Kidney capillary endothelial cell (primary cell): ENCODE results near the gene SIGLEC14.
"Not testable (repeated sequence)": the region's sequence is repeated elsewhere in the genome, so short reads cannot be mapped to it uniquely, and the experiment has no call there.

Source experiments
- DNase-seq: peaks from one replicate; pipeline ENCODE4 v3.0.0-alpha.2; 2018; ENCODE audit warnings: low spot score

Gene SIGLEC14, protein sequence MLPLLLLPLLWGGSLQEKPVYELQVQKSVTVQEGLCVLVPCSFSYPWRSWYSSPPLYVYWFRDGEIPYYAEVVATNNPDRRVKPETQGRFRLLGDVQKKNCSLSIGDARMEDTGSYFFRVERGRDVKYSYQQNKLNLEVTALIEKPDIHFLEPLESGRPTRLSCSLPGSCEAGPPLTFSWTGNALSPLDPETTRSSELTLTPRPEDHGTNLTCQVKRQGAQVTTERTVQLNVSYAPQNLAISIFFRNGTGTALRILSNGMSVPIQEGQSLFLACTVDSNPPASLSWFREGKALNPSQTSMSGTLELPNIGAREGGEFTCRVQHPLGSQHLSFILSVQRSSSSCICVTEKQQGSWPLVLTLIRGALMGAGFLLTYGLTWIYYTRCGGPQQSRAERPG

DNA sequence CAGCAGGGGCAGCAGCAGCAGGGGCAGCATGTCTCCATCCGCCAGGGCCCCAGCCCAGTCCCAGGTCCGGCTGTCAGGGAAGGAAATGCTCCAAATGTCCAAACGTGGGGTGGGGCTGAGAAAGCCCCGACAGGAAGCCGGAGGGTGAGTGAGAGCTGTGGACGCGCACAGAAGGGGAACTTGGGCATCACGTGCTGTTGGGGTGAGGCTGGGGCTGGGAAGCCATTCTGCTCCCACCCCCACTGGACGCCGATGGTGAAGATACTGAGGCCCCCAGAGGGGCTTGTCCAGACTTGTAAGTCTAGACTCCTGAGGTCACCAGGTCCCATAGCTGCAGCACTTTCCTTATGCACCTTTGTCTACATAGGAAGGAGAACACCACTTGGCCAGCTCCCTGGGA lies at the start of gene SIGLEC14:
Gene SIGLEC14, minus strand, starts transcription at position 96 of the 400 bp plus-strand sequence. Its CDS starts 66 bp downstream, at position 30.
- not testable (repeated sequence) for DNase-seq

- no peak for DNase-seq
Measured at GRCh38 chr19:51695702-51696315, 49.2 kb upstream of the SIGLEC14 start.

DNA sequence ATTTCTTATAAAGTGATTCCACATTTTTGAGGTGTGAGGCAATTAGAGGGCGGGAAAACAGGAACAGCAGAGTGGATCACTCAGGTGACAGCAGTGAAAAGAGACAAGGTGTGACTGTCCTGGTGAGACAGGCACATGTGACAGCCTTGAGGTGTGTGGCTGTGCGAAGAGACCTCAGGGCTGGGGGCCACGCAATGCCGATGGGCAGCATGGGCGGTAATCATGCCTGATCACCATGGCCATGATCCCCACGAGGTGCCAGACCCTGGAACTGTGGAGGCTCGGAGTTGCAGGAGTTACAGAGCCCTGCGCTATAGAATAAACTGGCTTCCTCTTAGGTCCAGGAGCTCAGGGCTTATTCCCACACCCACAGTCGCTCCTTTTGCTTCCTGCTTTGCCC lies 48.5 kb upstream of the SIGLEC14 start:
- no peak for DNase-seq

DNA sequence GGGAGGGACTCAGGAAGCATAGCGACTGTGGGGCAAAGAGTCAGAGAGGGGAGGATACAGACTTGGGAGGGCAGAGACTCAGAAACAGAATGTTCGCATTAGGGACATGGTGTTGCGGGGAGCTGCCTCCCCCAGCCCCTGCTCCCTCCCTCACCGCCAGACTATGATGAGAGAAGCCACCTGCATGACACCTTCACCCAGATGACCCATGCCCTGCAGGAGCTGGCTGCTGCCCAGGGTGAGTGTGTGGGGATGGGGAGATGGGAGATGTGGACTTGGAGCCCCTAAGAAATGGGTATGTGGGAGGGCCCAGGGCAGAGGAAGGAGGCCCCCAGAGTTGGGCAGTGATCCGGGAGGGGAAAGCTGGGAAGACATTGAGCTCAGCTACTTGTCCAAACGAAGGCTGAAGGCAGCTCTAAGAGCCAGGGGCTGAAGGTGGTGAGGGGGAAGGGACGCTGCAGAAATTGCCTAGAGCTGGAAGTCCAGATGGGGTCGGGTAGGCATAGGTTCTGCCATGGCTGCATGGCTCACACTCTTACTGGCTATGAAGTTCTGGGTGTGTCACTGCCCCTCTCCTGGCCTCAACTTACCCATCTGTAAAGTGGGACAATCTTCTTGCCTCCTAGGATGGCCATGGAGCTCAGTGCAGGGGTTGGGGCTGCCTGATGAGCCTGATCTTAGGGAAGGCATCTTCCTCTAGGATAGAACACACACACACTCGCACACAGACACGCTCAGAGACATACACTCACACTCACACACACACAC lies 47.9 kb upstream of the SIGLEC14 start:
- DNase-seq: no peak

DNA sequence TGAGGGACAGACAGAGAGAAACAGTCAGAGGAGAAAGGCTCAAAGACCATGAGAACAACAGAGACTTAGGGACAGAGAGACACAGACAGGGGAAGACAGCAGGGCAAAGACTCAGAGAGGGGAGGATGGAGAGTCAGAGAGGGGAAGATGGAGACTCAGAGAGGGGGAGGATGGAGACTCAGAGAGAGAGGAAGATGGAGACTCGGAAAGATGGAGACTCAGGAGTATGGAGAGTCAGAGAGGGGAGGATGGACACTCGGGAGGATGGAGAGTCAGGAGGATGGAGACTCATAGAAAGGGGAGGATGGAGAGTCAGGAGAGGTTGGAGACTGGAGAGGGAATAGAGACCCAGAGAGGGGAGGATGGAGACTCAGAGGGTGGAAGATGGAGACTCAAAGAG lies 47.2 kb upstream of the SIGLEC14 start:
- no peak for DNase-seq

GRCh38 chr19:51693260-51693659 lies 46.6 kb upstream of the SIGLEC14 start, which contains the start of gene SPACA6:
TSS of gene SPACA6 (plus strand) at chr19:51693330. CDS start at chr19:51693527, 197 bp downstream.
- DNase-seq: no peak

- DNase-seq: no peak
Measured at GRCh38 chr19:51692468-51692867, 45.8 kb upstream of the SIGLEC14 start.

DNA sequence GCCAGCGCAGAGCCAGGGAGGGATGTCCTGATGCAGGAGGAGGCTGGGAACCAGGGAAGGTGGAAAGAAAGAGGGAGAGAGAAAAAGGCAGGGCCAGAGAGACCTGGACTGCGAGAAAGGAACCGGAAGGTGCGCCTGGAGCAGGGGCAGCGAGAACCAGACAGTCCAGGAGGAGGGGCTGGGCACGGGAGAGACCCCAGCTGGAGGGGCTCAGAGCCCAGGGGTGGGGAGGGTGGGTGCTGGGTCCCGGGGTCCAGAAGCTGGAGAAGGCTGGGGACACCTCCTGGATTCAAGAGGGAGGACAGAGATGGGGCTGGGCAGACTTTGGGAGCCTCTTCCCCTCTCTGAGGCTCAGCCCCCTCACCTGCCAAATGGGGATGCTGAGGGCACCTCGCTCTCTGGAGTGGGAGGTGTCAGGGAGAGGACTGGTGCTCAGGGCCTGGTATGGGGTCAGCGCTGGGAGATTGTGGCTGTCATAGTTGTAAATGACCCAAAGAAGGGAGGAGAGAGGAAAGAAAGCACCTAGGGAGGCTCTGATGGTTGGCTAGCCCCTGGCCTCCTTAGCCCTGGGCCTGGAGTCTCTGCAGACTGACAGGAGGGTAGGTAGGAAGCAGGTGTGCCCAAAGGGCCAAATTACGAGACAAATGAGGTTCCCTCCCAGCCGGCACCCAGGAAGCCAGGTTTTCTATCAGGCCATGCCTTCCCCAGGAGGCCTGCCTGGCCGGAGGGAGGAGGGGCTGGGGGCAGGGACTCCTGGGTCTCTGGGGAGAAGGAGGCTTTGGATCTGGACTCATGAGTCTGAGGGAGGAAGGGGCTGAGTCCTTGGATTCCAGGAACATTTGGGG lies 45.2 kb upstream of the SIGLEC14 start:
- no peak for DNase-seq

DNA sequence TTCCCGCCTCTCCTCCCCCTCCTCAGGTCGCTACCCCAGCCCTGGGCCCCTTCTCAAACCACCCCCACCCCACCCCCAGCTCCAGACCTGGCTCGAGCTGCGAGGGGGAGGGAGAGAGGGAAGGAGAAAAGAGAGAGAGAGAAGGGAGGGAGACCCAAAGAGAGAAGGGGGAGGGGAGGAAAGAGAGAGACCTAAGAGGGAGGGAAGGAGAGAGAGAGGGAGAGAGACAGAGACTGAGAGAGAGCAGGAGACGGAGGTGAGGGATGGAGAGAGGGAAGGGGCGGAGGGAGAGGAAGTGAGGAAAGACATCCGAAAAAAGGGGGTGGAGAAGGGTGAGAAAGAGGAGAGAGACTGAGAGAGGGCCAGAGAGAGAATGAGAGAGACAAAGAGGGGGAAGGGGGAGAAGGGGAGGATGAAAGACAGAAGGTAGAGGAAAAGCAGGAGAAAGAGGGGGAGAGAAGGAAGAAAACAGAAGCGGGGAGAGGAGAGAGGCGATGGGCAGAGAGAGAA lies 44.5 kb upstream of the SIGLEC14 start:
- no peak for DNase-seq

- DNase-seq: peak; percentile 27
Measured at GRCh38 chr19:51690454-51691073, 43.9 kb upstream of the SIGLEC14 start.

GRCh38 chr19:51689751-51690453 lies 43.3 kb upstream of the SIGLEC14 start:
- peak; percentile 4 for DNase-seq

DNA sequence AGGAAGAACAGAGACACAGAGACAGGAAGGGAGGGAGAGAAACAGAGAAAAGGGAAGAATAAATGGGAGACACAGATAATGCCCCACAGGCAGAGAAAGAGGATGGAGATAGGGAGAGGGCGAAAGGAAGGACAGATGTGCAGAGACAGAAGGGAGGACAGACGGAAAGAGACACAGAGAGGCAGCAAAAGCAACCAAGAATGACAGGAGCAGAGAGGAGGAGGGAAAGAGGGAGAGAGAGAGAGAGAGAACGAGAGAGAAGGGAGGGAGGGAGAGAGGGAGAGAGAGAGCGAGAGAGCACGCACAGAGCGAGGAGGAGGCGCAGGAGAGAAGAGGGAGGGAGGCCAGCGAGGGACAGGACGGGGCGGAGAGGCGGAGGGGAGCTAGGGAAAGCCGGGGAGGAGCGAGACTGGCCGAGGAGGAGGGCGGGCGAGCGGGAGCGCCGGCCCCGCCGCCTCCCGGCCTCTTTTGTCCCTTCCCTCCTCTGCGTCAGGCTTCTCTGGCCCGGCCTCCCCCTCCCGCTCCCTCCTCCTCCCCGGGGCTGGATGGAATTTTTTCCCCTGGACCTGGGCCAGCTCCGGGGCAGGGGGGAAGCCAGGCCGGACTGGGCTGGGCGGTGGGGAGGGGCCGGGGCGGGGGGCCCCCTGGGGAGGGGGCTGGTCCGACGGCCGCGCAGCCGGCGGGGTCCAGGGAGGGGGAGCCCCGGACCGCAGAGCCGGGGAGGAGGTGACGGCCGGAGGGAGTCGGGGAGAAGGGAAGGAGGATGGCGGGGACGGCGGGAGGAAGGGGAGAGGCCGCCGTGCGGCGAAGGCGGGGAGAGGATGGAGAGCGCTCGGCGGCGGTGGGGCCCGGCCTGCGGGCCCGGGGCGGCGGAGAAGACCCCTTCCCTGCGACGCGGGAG lies 42.3 kb upstream of the SIGLEC14 start:
- peak; percentile 68 for DNase-seq

DNA sequence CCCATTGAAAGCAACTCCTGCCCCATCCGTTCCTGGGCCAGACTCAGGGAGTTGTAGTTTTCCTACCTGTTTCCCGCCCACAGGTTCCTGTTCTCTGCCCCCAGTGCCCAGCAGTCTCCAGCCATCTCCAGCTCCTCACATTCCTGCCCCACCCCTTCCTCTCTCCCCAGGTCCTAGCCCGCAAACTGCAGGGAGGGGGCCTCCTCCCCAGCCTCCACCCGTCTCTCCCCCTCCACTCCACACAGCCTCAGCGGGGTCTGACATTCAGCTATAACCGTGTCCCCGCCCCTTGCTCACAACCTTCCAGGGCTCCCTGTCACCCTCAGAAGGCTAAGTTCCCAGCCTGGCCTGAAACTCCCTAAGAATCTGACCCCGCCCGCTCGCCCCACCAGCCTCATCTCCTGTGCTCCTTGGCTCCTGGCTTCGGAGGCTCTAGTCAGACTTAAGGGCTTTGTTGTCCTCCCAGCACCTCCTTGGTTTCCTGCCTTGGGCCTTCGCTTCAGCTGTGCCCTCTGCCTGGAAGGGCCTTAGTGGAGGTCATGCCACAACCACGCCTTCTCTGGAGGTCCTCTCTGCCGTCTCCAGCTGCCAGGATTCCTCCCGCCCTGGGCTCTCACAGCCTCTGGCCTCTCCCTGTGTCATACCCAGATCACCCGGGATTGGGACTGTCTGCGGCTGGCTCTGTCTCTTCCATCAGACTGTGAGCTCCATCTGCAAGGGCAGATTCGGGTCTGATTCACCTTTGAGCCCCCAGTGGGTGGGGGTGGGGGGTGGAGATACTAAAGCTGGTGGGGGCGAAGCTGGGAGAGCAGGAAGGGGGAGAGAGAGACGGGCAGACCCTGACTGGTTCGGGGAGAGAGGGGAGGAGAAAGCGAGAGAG lies 41.4 kb upstream of the SIGLEC14 start:
- peak; percentile 24 for DNase-seq

GRCh38 chr19:51686171-51686570 lies 39.5 kb upstream of the SIGLEC14 start:
- DNase-seq: no peak

GRCh38 chr19:51681286-51681941 lies 34.8 kb upstream of the SIGLEC14 start:
- DNase-seq: no peak

DNA sequence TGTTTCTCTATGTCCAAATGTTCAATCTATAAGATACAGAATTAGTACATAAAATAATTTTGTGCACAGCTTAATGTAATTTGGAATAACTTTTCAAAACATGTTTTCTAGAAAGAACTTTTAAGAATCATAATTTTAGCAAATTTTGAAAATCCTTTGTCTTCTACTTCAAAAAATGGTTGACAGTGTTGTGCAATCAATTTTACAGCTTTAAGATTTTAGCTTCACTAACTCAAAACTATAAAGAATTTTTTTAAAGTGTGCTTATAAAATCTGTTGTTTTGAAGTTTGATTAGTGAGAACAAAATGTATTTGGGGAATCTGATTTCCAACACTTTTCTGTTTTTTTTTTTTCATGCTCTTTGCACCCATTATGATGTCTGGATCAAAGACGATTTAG lies 33.8 kb upstream of the SIGLEC14 start:
- no peak for DNase-seq

GRCh38 chr19:51676566-51677083 lies 30.0 kb upstream of the SIGLEC14 start:
- no peak for DNase-seq
